ES-I3 (cell line): ENCODE data around the gene ZNF343.

Experiments
- H3K36me3 ChIP-seq: 2 replicates; pipeline ENCODE4 v1.6.1; 2013; ENCODE audit warnings: mild to moderate bottlenecking, low read length, control low read depth, moderate library complexity; ENCODE audit not compliant: insufficient read depth
- H3K4me1 ChIP-seq: 2 replicates; pipeline ENCODE4 v1.6.1; 2013; ENCODE audit warnings: mild to moderate bottlenecking, control low read depth, low read length; ENCODE audit not compliant: insufficient read depth
- H3K9ac ChIP-seq: 2 replicates; pipeline ENCODE4 v1.6.1; 2013; ENCODE audit warnings: low read depth, mild to moderate bottlenecking, low read length, moderate library complexity
- H3K9me3 ChIP-seq: 2 replicates; pipeline ENCODE4 v1.6.1; 2013; ENCODE audit warnings: mild to moderate bottlenecking, low read length, moderate library complexity; ENCODE audit not compliant: control insufficient read depth, insufficient read depth

Gene ZNF343

GRCh38 chr20:2469991-2470422 lies 38.7 kb downstream of the ZNF343 start:
- peaks cover 36% of the 10 kb centered on the region for H3K36me3 ChIP-seq
- H3K9ac ChIP-seq, result peak overlapping the region; percentile 82
- H3K9me3 ChIP-seq, result no peaks in the 10 kb centered on the region
- peaks cover 15% of the 10 kb centered on the region for H3K4me1 ChIP-seq

GRCh38 chr20:2468581-2469407 lies 39.9 kb downstream of the ZNF343 start:
- H3K4me1 ChIP-seq, result peaks cover 15% of the 10 kb centered on the region
- H3K9me3 ChIP-seq, result no peaks in the 10 kb centered on the region
- H3K36me3 ChIP-seq, result peaks cover 47% of the 10 kb centered on the region
- H3K9ac ChIP-seq, result peak overlapping the region; percentile 82

- Histone ChIP-seq H3K9me3 (no peaks in the 10 kb centered on the region), H3K4me1 (peaks cover 15% of the 10 kb centered on the region), H3K36me3 (peaks cover 60% of the 10 kb centered on the region), H3K9ac (no peak overlapping the region)
These were observed 41.3 kb downstream of the ZNF343 start for GRCh38 chr20:2467412-2467811.

DNA sequence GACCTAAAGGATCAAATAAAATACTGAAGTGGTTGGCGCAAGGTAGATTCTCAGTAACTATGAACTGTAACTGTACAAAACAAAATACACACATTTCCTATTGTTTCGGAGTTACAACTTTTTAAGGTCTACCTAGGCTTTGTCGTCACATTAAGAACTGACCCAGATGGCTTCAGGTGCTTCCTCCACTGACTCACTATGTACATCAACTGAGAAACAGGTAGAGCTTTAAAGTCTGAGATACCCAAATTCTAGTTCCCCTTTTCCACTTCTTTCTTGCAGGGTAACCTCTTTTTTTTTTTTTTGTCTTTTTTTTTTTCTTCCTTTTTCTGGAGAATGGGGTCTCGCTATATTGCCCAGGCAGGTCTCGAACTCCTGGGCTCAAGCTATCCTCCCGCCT lies 43.6 kb downstream of the ZNF343 start:
- no peaks in the 10 kb centered on the region for H3K9me3 ChIP-seq
- peaks cover 15% of the 10 kb centered on the region for H3K4me1 ChIP-seq
- H3K36me3 ChIP-seq, result peaks cover 80% of the 10 kb centered on the region
- H3K9ac ChIP-seq, result no peak overlapping the region

- H3K9me3 ChIP-seq, result no peaks in the 10 kb centered on the region
- H3K4me1 ChIP-seq, result peaks cover 11% of the 10 kb centered on the region
- no peak overlapping the region for H3K9ac ChIP-seq
- peaks cover 75% of the 10 kb centered on the region for H3K36me3 ChIP-seq
These were observed 44.9 kb downstream of the ZNF343 start for GRCh38 chr20:2463616-2464365.

DNA sequence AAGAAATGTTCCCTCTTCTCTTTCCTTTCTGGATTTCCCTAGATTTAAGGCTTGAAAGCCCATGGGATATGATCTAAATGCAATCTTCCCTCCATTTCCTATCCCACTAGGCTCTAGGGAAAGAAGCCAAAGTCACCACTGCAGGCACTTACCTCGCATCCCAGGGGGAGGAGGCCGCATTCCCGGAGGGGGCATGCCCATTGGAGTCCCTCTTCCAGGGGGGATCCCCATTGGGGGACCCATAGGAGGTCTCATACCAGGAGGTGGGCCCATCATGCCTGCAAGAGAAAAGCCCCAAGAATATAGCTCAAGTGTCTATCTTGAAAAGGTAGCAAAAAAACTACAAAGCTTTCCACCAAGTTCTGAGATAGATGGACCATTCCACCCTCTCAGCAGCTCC lies 46.2 kb downstream of the ZNF343 start:
- no peak overlapping the region for H3K9ac ChIP-seq
- H3K4me1 ChIP-seq, result no peaks in the 10 kb centered on the region
- H3K36me3 ChIP-seq, result peaks cover 67% of the 10 kb centered on the region
- no peaks in the 10 kb centered on the region for H3K9me3 ChIP-seq

DNA sequence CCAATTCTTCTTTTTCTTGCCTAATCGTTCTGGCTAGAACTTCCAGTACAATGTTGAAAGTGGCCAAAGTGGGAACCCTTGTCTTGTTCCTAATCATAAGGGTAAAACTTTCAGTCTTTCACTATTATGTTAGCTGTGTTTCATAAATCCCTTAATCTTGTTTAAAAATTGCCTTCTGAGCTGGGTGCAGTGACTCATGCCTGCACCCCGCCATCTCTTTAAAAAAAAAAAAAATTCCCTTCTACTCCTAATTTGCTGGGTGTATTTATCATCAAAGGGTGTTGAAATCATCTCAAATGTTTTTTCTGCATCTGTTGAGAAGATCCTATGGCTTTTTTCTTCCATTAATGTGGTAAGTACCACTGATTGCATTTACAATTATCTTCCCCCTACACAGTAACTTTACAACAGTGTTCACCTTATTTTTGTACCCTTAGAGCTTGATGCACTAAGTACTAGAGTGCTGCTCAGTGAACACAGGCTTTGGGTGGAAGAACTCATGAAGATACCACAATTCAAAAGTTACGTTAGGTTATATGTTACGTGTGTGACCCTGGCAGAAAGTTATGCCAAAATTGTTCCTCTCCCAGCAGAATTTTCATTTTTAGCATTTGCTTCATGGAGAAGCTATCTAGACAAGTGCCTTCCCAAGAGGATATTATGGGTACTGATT lies 47.8 kb downstream of the ZNF343 start:
- Histone ChIP-seq H3K36me3 (peaks cover 53% of the 10 kb centered on the region), H3K9ac (no peak overlapping the region), H3K9me3 (no peaks in the 10 kb centered on the region), H3K4me1 (no peaks in the 10 kb centered on the region)

- H3K4me1 ChIP-seq, result no peaks in the 10 kb centered on the region
- H3K9ac ChIP-seq, result no peak overlapping the region
- H3K36me3 ChIP-seq, result peaks cover 46% of the 10 kb centered on the region
- H3K9me3 ChIP-seq, result no peaks in the 10 kb centered on the region
These were observed 48.5 kb downstream of the ZNF343 start for GRCh38 chr20:2459981-2460751.

GRCh38 chr20:2458919-2459499 lies 49.7 kb downstream of the ZNF343 start:
- Histone ChIP-seq H3K4me1 (no peaks in the 10 kb centered on the region), H3K9ac (no peak overlapping the region), H3K9me3 (no peaks in the 10 kb centered on the region), H3K36me3 (peaks cover 35% of the 10 kb centered on the region)

- Histone ChIP-seq H3K4me1 (no peaks in the 10 kb centered on the region), H3K36me3 (peaks cover 5% of the 10 kb centered on the region; the same call in 1 of the 2 replicates), H3K9me3 (no peaks in the 10 kb centered on the region), H3K9ac (no peak overlapping the region)
These were observed 52.8 kb downstream of the ZNF343 start for GRCh38 chr20:2455771-2456497.

DNA sequence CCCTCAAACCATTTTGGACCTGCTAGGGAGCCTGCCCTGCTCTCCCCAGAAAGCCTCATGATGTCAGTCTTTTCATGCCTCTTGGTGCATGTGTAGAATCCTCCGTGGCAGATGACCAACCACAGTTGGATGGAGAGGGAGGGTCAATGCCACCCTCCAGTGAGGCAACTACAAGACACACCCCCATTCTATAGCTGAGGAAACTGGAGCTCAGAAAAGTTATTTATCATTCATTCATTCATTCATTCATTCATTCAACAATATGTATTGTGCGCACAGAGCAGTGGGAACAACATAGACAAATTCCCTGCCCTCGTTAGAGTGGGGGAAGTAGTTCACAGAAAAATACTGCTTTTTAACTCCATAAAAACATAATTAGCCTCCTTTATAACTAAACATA lies 54.9 kb downstream of the ZNF343 start:
- H3K9me3 ChIP-seq, result no peaks in the 10 kb centered on the region
- H3K4me1 ChIP-seq, result no peaks in the 10 kb centered on the region
- H3K36me3 ChIP-seq, result no peaks in the 10 kb centered on the region
- H3K9ac ChIP-seq, result no peak overlapping the region

- Histone ChIP-seq H3K36me3 (no peaks in the 10 kb centered on the region), H3K9ac (no peak overlapping the region), H3K4me1 (no peaks in the 10 kb centered on the region), H3K9me3 (no peaks in the 10 kb centered on the region)
These were observed 56.6 kb downstream of the ZNF343 start for GRCh38 chr20:2451939-2452732.

- Histone ChIP-seq H3K4me1 (no peaks in the 10 kb centered on the region), H3K9ac (no peak overlapping the region), H3K9me3 (no peaks in the 10 kb centered on the region), H3K36me3 (no peaks in the 10 kb centered on the region)
These were observed 57.3 kb downstream of the ZNF343 start for GRCh38 chr20:2451422-2451821.
